T-cell (primary cell): Measurements from ENCODE around the gene RTN4. TPM values are rescaled to one million over a fixed set of nuclear protein-coding genes. Genes with fewer than 3 reads are reported as not detected.
"Not testable (repeated sequence)": the region's sequence is repeated elsewhere in the genome, so short reads cannot be mapped to it uniquely, and the experiment has no call there.

Source experiments
- ATAC-seq, 4 experiments: fragments of 200-7000 bp in 3 of 4; fragments of 150-1000 bp in 1 of 4; cut with Tn5 transposase; replicated peaks in 1 of 4; 1 replicate in 3 of 4; 2 replicates in 1 of 4; pipeline ENCODE4 v1.10.0; 2021; ENCODE audit warnings: moderate library complexity in 3 of 4, mild to moderate bottlenecking in 2 of 4, moderate number of reproducible peaks in 1 of 4
- CTCF ChIA-PET, 2 donors: fragments of 300-600 bp; sonication (Branson Sonifier 250); formaldehyde crosslinking; loops; one replicate each; lab custom pipeline; 2022; ENCODE audit warnings: antibody characterized with exemption in 2 of 2; lab: Charles Lee
- POLR2A ChIA-PET, 2 donors: fragments of 300-600 bp; sonication (Branson Sonifier 250); formaldehyde crosslinking; loops; one replicate each; lab custom pipeline; 2022; ENCODE audit warnings: antibody characterized with exemption in 2 of 2; lab: Charles Lee
- DNase-seq, 35 experiments: peaks; one replicate each; pipeline versions ENCODE4 v3.0.0 to v3.0.0-alpha.2; 2013 to 2023
- H3K27ac ChIP-seq: one replicate; pipeline ENCODE4 v1.5.1; 2013; ENCODE audit warnings: low read length
- H3K27me3 ChIP-seq, 2 experiments: replicated peaks in 1 of 2; 1 replicate in 1 of 2; 2 replicates in 1 of 2; pipeline versions ENCODE4 v1.6.1 to v1.7.0; 2013; ENCODE audit warnings: low read length in 1 of 2, mixed read lengths in 1 of 2; ENCODE audit not compliant: control insufficient read depth in 2 of 2, insufficient read depth in 2 of 2; ENCODE audit errors: extremely low read depth in 1 of 2
- H3K36me3 ChIP-seq, 2 donors: 1 replicate in 1 of 2; 2 replicates in 1 of 2; pipeline versions ENCODE4 v1.6.1 to v1.7.0; 2013; ENCODE audit warnings: low read length in 1 of 2; ENCODE audit not compliant: control insufficient read depth in 2 of 2, insufficient read depth in 1 of 2; ENCODE audit errors: extremely low read depth in 1 of 2
- H3K4me1 ChIP-seq, 2 experiments: 1 replicate in 1 of 2; 2 replicates in 1 of 2; pipeline versions ENCODE4 v1.6.1 to v1.7.0; 2013; ENCODE audit warnings: low read length in 2 of 2, mixed read lengths in 1 of 2; ENCODE audit not compliant: insufficient read depth in 2 of 2, control insufficient read depth in 1 of 2; ENCODE audit errors: extremely low read depth in 1 of 2
- H3K4me3 ChIP-seq, 2 donors: 1 replicate in 1 of 2; 2 replicates in 1 of 2; pipeline versions ENCODE4 v1.5.1 to v1.7.0; 2013; ENCODE audit warnings: mild to moderate bottlenecking in 2 of 2, low read length in 1 of 2, moderate library complexity in 1 of 2; ENCODE audit not compliant: control insufficient read depth in 1 of 2; ENCODE audit errors: extremely low read depth in 1 of 2
- H3K9me3 ChIP-seq: 2 replicates; pipeline ENCODE4 v1.7.0; 2013
- H3K27ac Mint-ChIP-seq, 2 donors: one replicate each; pipeline ENCODE4 v1.8.0; 2020 to 2021; ENCODE audit warnings: mild to moderate bottlenecking in 2 of 2, mixed read lengths in 2 of 2
- H3K27me3 Mint-ChIP-seq, 2 donors: one replicate each; pipeline ENCODE4 v1.8.0; 2021 to 2022; ENCODE audit warnings: mixed read lengths in 2 of 2
- H3K36me3 Mint-ChIP-seq: one replicate; pipeline ENCODE4 v1.8.0; 2021; ENCODE audit warnings: mixed read lengths
- H3K4me1 Mint-ChIP-seq, 3 donors: one replicate each; pipeline ENCODE4 v1.8.0; 2020 to 2022; ENCODE audit warnings: mixed read lengths in 3 of 3, mild to moderate bottlenecking in 1 of 3
- H3K4me3 Mint-ChIP-seq, 3 donors: one replicate each; pipeline ENCODE4 v1.8.0; 2020 to 2022; ENCODE audit warnings: mild to moderate bottlenecking in 3 of 3, mixed read lengths in 3 of 3, moderate library complexity in 3 of 3
- H3K9me3 Mint-ChIP-seq, 3 donors: one replicate each; pipeline ENCODE4 v1.8.0; 2020 to 2022; ENCODE audit warnings: mixed read lengths in 3 of 3
- WGBS: methylation state at CpG from one replicate; pipeline ENCODE4 v1.1.5; 2013; ENCODE audit warnings: missing lambda C conversion rate; ENCODE audit not compliant: insufficient coverage; 5-methylcytosine and 5-hydroxymethylcytosine counted together
- total RNA-seq, 35 experiments: library from RNA in 6 of 35; stranded (reverse) in 6 of 35; fragments of 120-200 nt in 1 of 35; gene quantifications; one replicate each; pipeline versions ENCODE4 v1.2.1 to v1.2.4 and lab custom pipeline; 2013 to 2026

Gene RTN4
- total RNA-seq, 5 donors from 2014 or later (not counting 1 experiment from before 2014, with no cell fraction given), result 66.3 to 77.1 (median 75.4) TPM

DNA sequence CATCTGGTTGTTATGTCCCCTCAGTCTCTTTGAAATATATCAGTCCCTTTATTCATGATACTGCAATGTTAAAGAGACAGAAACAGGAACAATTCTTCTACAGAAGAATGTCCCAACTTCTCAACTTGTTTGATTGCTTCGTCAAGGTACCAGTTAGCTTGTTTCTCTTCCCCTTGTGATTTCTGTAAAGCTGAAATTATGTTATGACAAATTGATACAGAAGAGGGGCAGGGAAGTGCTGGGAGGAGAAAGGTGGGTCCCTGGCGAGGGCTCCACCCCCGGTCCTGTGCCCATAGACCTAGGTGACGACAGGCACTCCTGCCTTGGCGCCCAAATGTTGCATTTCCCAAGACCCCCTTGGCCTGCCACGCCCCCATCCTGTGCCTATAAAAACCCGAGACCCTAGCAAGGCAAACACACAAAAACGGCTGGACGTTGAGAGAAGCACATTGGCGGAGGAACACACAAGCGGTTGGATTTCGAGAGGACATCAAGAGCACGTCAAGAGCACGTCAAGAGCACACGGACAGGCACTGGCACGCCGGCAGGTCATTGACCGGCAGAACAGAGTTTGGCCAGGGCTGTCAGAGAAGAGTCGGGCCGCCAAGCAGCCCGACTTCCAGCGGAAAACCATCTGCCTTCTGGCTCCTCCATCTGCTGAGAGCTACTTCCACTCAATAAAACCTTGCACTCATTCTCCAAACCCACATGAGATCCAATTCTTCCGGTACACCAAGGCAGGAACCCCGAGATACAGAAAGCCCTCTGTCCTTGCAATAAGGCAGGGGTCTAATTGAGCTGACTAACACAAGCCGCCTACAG, 11.5 kb upstream of the RTN4 start:
- Mint-ChIP-seq H3K4me3 (no peak overlapping the region), H3K27ac (no peak overlapping the region)
- ATAC-seq, result no peak

DNA sequence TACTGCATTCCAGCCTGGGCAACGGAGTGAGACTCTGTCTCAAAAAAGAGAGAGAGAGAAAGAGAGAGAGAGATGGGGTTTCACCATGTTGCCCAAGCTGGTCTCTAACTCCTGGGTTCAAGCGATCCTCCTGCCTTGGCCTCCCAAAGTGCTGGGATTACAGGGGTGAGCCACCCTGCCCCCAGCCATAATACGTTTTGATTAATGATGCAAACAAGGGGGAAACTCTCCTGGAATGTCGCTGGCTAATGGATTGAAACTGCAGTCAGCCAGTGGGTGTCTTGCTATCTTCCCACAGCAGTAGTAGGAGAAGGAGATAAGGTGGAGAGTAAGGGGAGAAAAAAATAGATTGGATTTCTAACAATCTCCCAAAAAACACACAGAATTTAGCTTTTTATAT, 9.5 kb upstream of the RTN4 start:
- no peak overlapping the region for H3K4me3 ChIP-seq
- POLR2A ChIA-PET, result no interaction called here
- ATAC-seq (no peak), DNase-seq (no peak)
- no peaks in the 10 kb centered on the region for H3K27me3 Mint-ChIP-seq
- no peak overlapping the region for H3K27ac Mint-ChIP-seq
- no peaks in the 10 kb centered on the region for H3K9me3 ChIP-seq
- CTCF ChIA-PET, result no interaction called here
- 80% methylated on average over 1 of the region's 4 CpGs for WGBS
- H3K4me3 Mint-ChIP-seq, result no peak overlapping the region
- H3K36me3 Mint-ChIP-seq, result no peaks in the 10 kb centered on the region
- H3K27ac ChIP-seq, result no peak overlapping the region
- peaks cover 0 to 2% of the 10 kb centered on the region in 2 experiments for H3K4me1 ChIP-seq
- no peaks in the 10 kb centered on the region for H3K36me3 ChIP-seq
- H3K9me3 Mint-ChIP-seq, result no peaks in the 10 kb centered on the region
- peaks cover 3 to 8% (median 3%) of the 10 kb centered on the region in 3 donors for H3K4me1 Mint-ChIP-seq
- no peaks in the 10 kb centered on the region for H3K27me3 ChIP-seq

More for the DNA sequence above, 11.5 kb upstream of the RTN4 start:
- Histone ChIP-seq H3K4me3 (no peak overlapping the region), H3K36me3 (no peaks in the 10 kb centered on the region), H3K27ac (no peak overlapping the region), H3K27me3 (no peaks in the 10 kb centered on the region), H3K4me1 (no peaks in the 10 kb centered on the region), H3K9me3 (no peaks in the 10 kb centered on the region)
- Mint-ChIP-seq H3K36me3 (no peaks in the 10 kb centered on the region), H3K4me1 (peaks cover 0 to 6% (median 3%) of the 10 kb centered on the region in 3 donors), H3K27me3 (no peaks in the 10 kb centered on the region), H3K9me3 (no peaks in the 10 kb centered on the region)
- ChIA-PET CTCF (no interaction called here), POLR2A (no interaction called here)
- 93% methylated on average over 23 of the region's 25 CpGs for WGBS
- DNase-seq, result no peak

- WGBS, result no CpG with 5 or more reads among the region's 3 CpGs
- Histone ChIP-seq H3K27ac (no peak overlapping the region), H3K27me3 (no peaks in the 10 kb centered on the region), H3K9me3 (no peaks in the 10 kb centered on the region), H3K4me3 (no peak overlapping the region), H3K36me3 (no peaks in the 10 kb centered on the region), H3K4me1 (peaks cover 3 to 16% of the 10 kb centered on the region in 2 experiments)
- ATAC-seq, result no peak
- Mint-ChIP-seq H3K9me3 (no peaks in the 10 kb centered on the region), H3K4me3 (no peak overlapping the region), H3K36me3 (no peaks in the 10 kb centered on the region), H3K27ac (peak overlapping the region in 1 of 2 donors; percentile 39), H3K4me1 (peaks cover 15 to 23% (median 17%) of the 10 kb centered on the region in 3 donors), H3K27me3 (no peaks in the 10 kb centered on the region)
- CTCF ChIA-PET, result interaction anchor here in 1 of 2 donors (0.7 kb wide), 1 partner anchor 110 kb away, joined by 4 read pairs; no protein-coding TSS in a partner anchor
- POLR2A ChIA-PET, result interaction anchor here in 1 of 2 donors (0.6 kb wide), 1 partner anchor 50 kb away, joined by 3 read pairs; no protein-coding TSS in a partner anchor
- DNase-seq, result no peak
These were observed 7.2 kb upstream of the RTN4 start for GRCh38 chr2:55057474-55057873.

DNA sequence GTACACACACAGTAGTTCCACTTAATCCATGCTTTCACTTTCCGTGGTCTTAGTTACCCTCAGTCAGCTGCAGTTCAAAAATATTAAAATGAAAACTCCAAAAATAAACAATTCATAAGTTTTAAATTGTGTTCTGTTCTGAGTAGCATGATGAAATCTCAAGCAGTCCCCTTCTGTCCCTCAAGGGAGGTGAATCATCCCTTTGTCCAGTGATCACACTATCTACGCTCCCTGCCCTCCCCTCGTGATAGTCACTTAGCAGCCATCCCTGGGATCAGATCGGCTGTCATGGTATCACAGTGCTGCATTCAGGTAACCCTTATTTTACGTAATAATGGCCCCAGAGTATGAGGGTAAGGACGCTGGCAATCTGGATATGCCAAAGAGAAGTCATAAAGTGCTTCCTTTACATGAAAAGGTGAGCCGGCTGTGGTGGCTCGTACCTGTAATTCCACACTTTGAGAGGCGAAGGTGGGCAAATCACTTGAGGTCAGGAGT, 5.8 kb upstream of the RTN4 start:
- Histone ChIP-seq H3K27ac (no peak overlapping the region), H3K4me1 (peaks cover 9 to 30% of the 10 kb centered on the region in 2 experiments), H3K36me3 (no peaks in the 10 kb centered on the region), H3K9me3 (no peaks in the 10 kb centered on the region), H3K4me3 (no peak overlapping the region), H3K27me3 (no peaks in the 10 kb centered on the region)
- H3K9me3 Mint-ChIP-seq, result no peaks in the 10 kb centered on the region
- peaks cover 28 to 35% (median 30%) of the 10 kb centered on the region in 3 donors for H3K4me1 Mint-ChIP-seq
- no peaks in the 10 kb centered on the region for H3K36me3 Mint-ChIP-seq
- H3K27ac Mint-ChIP-seq, result peak overlapping the region in 1 of 2 donors; percentile 36
- POLR2A ChIA-PET, result no interaction called here
- no peaks in the 10 kb centered on the region for H3K27me3 Mint-ChIP-seq
- no peak for DNase-seq
- CTCF ChIA-PET, result no interaction called here
- H3K4me3 Mint-ChIP-seq, result no peak overlapping the region
- 96% methylated on average over 5 of the region's 9 CpGs for WGBS
- no peak for ATAC-seq

DNA sequence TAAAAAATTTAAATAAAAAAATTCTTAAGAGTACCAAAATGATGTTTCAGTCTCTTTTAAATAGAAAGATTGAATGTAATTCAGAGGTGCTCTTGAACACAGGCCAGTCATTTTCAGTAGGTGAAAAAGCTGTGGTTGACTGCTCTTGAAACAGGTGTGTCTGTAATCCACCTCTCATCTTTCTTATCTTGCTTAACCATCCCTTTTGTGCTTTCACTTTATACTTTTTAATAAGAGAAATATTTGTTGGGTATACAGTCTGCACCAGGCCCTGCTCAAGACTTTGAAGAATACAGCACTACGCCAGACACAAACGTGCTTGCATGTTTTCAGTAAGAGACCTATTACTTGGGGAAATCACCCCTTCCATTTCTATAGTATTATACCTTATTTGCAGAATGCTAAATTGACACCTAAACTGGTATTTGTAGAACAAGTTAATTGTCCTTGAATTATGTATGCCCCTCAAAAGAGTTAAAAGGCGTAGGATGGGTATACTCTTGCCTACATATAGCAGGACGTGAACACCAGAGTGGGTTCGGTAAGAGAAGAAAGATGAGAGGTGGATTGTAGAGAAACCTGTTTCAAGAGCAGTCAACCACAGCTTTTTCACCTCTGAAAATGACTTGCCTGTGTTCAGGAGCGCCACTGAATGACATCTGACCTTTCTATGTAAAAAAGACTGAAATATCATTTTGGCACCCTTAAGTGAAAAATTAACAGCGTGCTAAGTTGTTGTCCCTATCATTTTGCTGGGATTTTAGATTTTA, 4.0 kb upstream of the RTN4 start:
- Histone ChIP-seq H3K27ac (peak overlapping the region; percentile 47), H3K27me3 (no peaks in the 10 kb centered on the region), H3K9me3 (no peaks in the 10 kb centered on the region), H3K4me1 (peaks cover 14 to 33% of the 10 kb centered on the region in 2 experiments), H3K36me3 (no peaks in the 10 kb centered on the region), H3K4me3 (no peak overlapping the region)
- Mint-ChIP-seq H3K4me1 (peaks cover 34 to 43% (median 36%) of the 10 kb centered on the region in 3 donors), H3K36me3 (no peaks in the 10 kb centered on the region), H3K27me3 (no peaks in the 10 kb centered on the region), H3K4me3 (peak overlapping the region; percentile 21 to 37 (median 32)), H3K9me3 (no peaks in the 10 kb centered on the region), H3K27ac (peak overlapping the region; percentile 82 to 86)
- POLR2A ChIA-PET, result interaction anchor here in 1 of 2 donors (0.8 to 1.0 kb wide), 2 partner anchors 9 to 120 kb away, joined by 3 to 6 read pairs; no protein-coding TSS in a partner anchor
- peak in 4 of 35 experiments; percentile 5 to 49 (median 25) for DNase-seq
- peak in 1 of 4 experiments; percentile 3 for ATAC-seq
- WGBS, result no CpG with 5 or more reads among the region's 7 CpGs
- CTCF ChIA-PET, result interaction anchor here (0.6 to 1.7 kb wide), 4 partner anchors 13 to 99 kb away, joined by 3 to 7 read pairs (median 4); no protein-coding TSS in a partner anchor

GRCh38 chr2:55053225-55053624, 3.0 kb upstream of the RTN4 start:
- not testable (repeated sequence) for H3K4me3 ChIP-seq, H3K36me3 Mint-ChIP-seq, H3K27me3 ChIP-seq, DNase-seq, ATAC-seq, H3K9me3 Mint-ChIP-seq, H3K27me3 Mint-ChIP-seq, H3K36me3 ChIP-seq, H3K9me3 ChIP-seq
- Histone ChIP-seq H3K27ac (peak overlapping the region; percentile 59), H3K4me1 (peaks cover 18 to 39% of the 10 kb centered on the region in 2 experiments)
- H3K4me1 Mint-ChIP-seq, result peaks cover 38 to 51% (median 38%) of the 10 kb centered on the region in 3 donors
- peak overlapping the region in 1 of 3 donors; percentile 42 for H3K4me3 Mint-ChIP-seq
- no CpG with 5 or more reads among the region's 4 CpGs for WGBS
- ChIA-PET CTCF (interaction anchor here in 1 of 2 donors (1.3 to 1.7 kb wide), 2 partner anchors 17 to 43 kb away, joined by 5 to 7 read pairs; no protein-coding TSS in a partner anchor), POLR2A (interaction anchor here in 1 of 2 donors (0.6 to 0.8 kb wide), 2 partner anchors 10 to 465 kb away, joined by 3 to 6 read pairs; no protein-coding TSS in a partner anchor)
- H3K27ac Mint-ChIP-seq, result peak overlapping the region; percentile 86 to 94
